Keratinocyte (primary cell): ENCODE data around the gene STUB1. TPM values are rescaled to one million over a fixed set of nuclear protein-coding genes. Genes with fewer than 3 reads are reported as not detected.

Experiments used
- DNase-seq: peaks from one replicate; pipeline ENCODE4 v3.0.0-alpha.2; 2011; ENCODE audit warnings: low read depth, missing footprints, low spot score
- FAIRE-seq: peaks from 2 replicates; lab custom pipeline; 2011; peaks lifted over from hg19 to GRCh38; lab: Jason Lieb, UNC
- H2AFZ ChIP-seq: 2 replicates; pipeline ENCODE4 v1.6.0; 2012; ENCODE audit warnings: low read length, control low read depth, inconsistent platforms; ENCODE audit not compliant: control insufficient read depth
- H3K27ac ChIP-seq: 2 replicates; pipeline ENCODE4 v1.5.1; 2011; ENCODE audit warnings: low read length; ENCODE audit not compliant: control insufficient read depth, insufficient read depth
- H3K27me3 ChIP-seq: 3 replicates; pipeline ENCODE4 v1.6.0; 2011; ENCODE audit warnings: low read length; ENCODE audit not compliant: control insufficient read depth, insufficient read depth; ENCODE audit errors: extremely low read depth
- H3K36me3 ChIP-seq, 2 experiments: 2 replicates in 1 of 2; 3 replicates in 1 of 2; pipeline ENCODE4 v1.5.1; 2011; ENCODE audit warnings: low read length in 2 of 2, mild to moderate bottlenecking in 1 of 2; ENCODE audit not compliant: control insufficient read depth in 2 of 2, insufficient read depth in 2 of 2; ENCODE audit errors: extremely low read depth in 1 of 2
- H3K4me1 ChIP-seq: 3 replicates; pipeline ENCODE4 v1.5.1; 2011; ENCODE audit warnings: low read length; ENCODE audit not compliant: control insufficient read depth, insufficient read depth; ENCODE audit errors: extremely low read depth
- H3K4me2 ChIP-seq: 3 replicates; pipeline ENCODE4 v1.6.0; 2011; ENCODE audit warnings: low read depth, low read length; ENCODE audit not compliant: control insufficient read depth, insufficient read depth; ENCODE audit errors: extremely low read depth
- H3K4me3 ChIP-seq, 3 experiments: fragments of 200-600 bp in 1 of 3; sonication (generic) in 1 of 3; 2 replicates in 2 of 3; 3 replicates in 1 of 3; pipeline ENCODE4 v1.5.1; 2011 to 2016; ENCODE audit warnings: low read length in 3 of 3, mild to moderate bottlenecking in 3 of 3, control low read depth in 2 of 3, inconsistent platforms in 1 of 3, low read depth in 1 of 3, mixed read lengths in 1 of 3, mixed run types in 1 of 3, moderate library complexity in 1 of 3; ENCODE audit not compliant: control insufficient read depth in 2 of 3, insufficient read depth in 2 of 3; ENCODE audit errors: extremely low read depth in 1 of 3
- H3K79me2 ChIP-seq: 2 replicates; pipeline ENCODE4 v1.6.0; 2012; ENCODE audit warnings: low read length; ENCODE audit not compliant: control insufficient read depth, insufficient read depth
- H3K9ac ChIP-seq: 3 replicates; pipeline ENCODE4 v1.6.0; 2011; ENCODE audit warnings: low read length; ENCODE audit not compliant: control insufficient read depth, insufficient read depth; ENCODE audit errors: extremely low read depth
- H3K9me1 ChIP-seq: 3 replicates; pipeline ENCODE4 v1.6.0; 2011; ENCODE audit warnings: low read length; ENCODE audit not compliant: control insufficient read depth, insufficient read depth; ENCODE audit errors: extremely low read depth
- H3K9me3 ChIP-seq: 2 replicates; pipeline ENCODE4 v1.5.1; 2012; ENCODE audit warnings: low read depth, low read length; ENCODE audit not compliant: control insufficient read depth
- H4K20me1 ChIP-seq: 3 replicates; pipeline ENCODE4 v1.6.0; 2011; ENCODE audit warnings: low read length; ENCODE audit not compliant: control insufficient read depth, insufficient read depth; ENCODE audit errors: extremely low read depth
- CTCF ChIP-seq, 3 experiments: IDR thresholded peaks in 1 of 3; conservative IDR thresholded peaks in 1 of 3; optimal IDR thresholded peaks in 1 of 3; 2 replicates in 2 of 3; 3 replicates in 1 of 3; pipeline versions ENCODE3 to v1.5.1; 2011; ENCODE audit warnings: low read length in 3 of 3, mild to moderate bottlenecking in 3 of 3, moderate library complexity in 2 of 3, control low read depth in 1 of 3, inconsistent platforms in 1 of 3; ENCODE audit not compliant: insufficient read depth in 2 of 3; ENCODE audit errors: extremely low read depth in 1 of 3
- EZH2 ChIP-seq: IDR thresholded peaks from one replicate; pipeline ENCODE4 v1.6.1; 2012; ENCODE audit warnings: inconsistent platforms, mild to moderate bottlenecking, low read length, moderate library complexity
- dilution Hi-C: fragments of 300-500 bp; cut with MboI; formaldehyde crosslinking; loops from one replicate; pipeline ENCODE4 v1.7.0; 2020; ENCODE audit warnings: low sequenced_read_pairs; ENCODE audit not compliant: extremely low pct_ligation_motif_present
- polyA plus RNA-seq, 5 experiments: library from polyadenylated mRNA; depleted of rRNA in 3 of 5; stranded (reverse) in 3 of 5; stranded (forward) in 1 of 5; unstranded in 1 of 5; fragments of >200 nt; gene quantifications; 1 replicate in 1 of 5; 2 replicates in 3 of 5; 3 replicates in 1 of 5; pipeline versions ENCODE4 v1.2.1 to v1.2.3, GENCODE V29; 2011 to 2012; ENCODE audit warnings: missing spikeins in 2 of 5, low read depth in 1 of 5, low replicate concordance in 1 of 5

STUB1 gene
- polyA plus RNA-seq, 1 donor (not counting 4 experiments of a cell fraction or from before 2014, with no cell fraction given) = 124 TPM

GRCh38 chr16:686459-687260, 6.5 kb downstream of the STUB1 start:
- Histone ChIP-seq H3K4me2 (no peak overlapping the region), H4K20me1 (peaks cover 8% of the 10 kb centered on the region), H3K4me3 (no peak overlapping the region), H3K9me1 (no peaks in the 10 kb centered on the region), H2AFZ (no peak overlapping the region), H3K79me2 (peaks cover 32% of the 10 kb centered on the region), H3K27ac (no peak overlapping the region), H3K27me3 (peaks cover 7% of the 10 kb centered on the region), H3K36me3 (peaks cover 10 to 33% of the 10 kb centered on the region in 2 experiments), H3K4me1 (peaks cover 28% of the 10 kb centered on the region), H3K9ac (no peak overlapping the region), H3K9me3 (no peaks in the 10 kb centered on the region)
- no peak for DNase-seq
- dilution Hi-C loops = no loop called here
- TF ChIP-seq EZH2 (no peak), CTCF (optimal IDR thresholded peaks at IDR 0.05 in 1 of 3, IDR thresholded peaks at IDR 0.05 in 1 of 3, conservative IDR thresholded peaks at IDR 0.05 in 1 of 3; ENCODE audit: extremely low read depth in 1 of 3, insufficient read depth in 2 of 3, low read length in 3 of 3) (no peak)
- FAIRE-seq = no peak

GRCh38 chr16:687499-687898, 7.3 kb downstream of the STUB1 start:
- Histone ChIP-seq H3K79me2 (peaks cover 23% of the 10 kb centered on the region), H4K20me1 (no peaks in the 10 kb centered on the region), H3K36me3 (peaks cover 2 to 24% of the 10 kb centered on the region in 2 experiments), H3K9me3 (no peaks in the 10 kb centered on the region), H3K9ac (no peak overlapping the region), H3K4me2 (no peak overlapping the region), H3K27me3 (peaks cover 13% of the 10 kb centered on the region), H3K27ac (no peak overlapping the region), H3K4me3 (no peak overlapping the region), H2AFZ (no peak overlapping the region), H3K9me1 (no peaks in the 10 kb centered on the region), H3K4me1 (peaks cover 21% of the 10 kb centered on the region)
- FAIRE-seq (no peak), DNase-seq (no peak)
- no peak for TF ChIP-seq EZH2
- no peak for TF ChIP-seq CTCF (optimal IDR thresholded peaks at IDR 0.05 in 1 of 3, IDR thresholded peaks at IDR 0.05 in 1 of 3, conservative IDR thresholded peaks at IDR 0.05 in 1 of 3; ENCODE audit: extremely low read depth in 1 of 3, insufficient read depth in 2 of 3, low read length in 3 of 3)
- dilution Hi-C loops = no loop called here
